Measurements from ENCODE around the gene KIAA0232. TPM values are rescaled to one million over a fixed set of nuclear protein-coding genes. Genes with fewer than 3 reads are reported as not detected.

Gene KIAA0232
- total RNA-seq, 1 donor from 2014 or later, result 28.1 TPM

DNA sequence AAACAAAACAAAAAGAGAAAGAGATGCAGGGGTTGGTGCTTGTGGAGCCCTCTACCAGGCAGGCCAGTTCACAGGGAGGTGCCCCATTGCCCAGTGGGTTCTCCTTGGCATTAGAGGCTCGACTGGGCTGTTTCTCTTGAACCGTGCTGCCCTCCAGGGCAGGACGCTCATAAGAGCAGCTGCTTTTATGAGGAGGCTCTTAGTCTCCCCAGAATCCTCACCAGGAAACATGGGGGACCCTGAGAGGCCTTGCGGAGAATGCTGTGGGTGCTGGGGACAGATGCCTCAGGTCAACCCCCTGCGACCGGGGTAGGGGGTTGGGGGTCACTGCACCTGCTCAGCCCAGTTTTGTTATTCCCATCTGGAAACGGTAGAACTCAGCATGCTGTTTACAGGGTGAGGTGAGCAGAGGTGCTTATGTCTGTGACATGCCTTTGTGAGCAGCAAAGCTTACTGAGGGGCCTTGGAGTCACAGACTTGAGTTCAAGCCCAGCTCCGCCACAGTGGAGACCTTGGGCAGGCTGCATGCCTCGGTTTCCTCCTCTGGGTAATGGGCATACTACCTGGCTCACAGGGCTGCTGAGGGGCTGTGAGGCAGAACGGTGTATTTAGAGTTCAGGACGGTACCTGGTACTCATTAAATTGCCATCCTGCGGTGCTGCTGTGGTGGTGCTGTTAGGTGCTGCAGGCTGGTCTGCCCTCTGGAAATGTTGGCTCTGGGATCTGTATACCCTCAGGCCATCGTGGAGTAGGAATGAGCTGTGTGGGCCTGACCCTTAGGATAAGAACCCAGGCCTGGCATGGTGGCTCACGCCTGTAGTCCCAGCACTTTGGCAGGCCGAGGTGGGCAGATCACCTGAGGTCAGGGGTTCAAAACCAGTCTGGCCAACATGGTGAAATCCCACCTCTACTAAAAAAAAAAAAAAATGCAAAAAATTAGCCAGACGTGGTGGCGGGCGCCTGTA, 132.8 kb downstream of the KIAA0232 start:
- TF ChIP-seq, protein P1, sequence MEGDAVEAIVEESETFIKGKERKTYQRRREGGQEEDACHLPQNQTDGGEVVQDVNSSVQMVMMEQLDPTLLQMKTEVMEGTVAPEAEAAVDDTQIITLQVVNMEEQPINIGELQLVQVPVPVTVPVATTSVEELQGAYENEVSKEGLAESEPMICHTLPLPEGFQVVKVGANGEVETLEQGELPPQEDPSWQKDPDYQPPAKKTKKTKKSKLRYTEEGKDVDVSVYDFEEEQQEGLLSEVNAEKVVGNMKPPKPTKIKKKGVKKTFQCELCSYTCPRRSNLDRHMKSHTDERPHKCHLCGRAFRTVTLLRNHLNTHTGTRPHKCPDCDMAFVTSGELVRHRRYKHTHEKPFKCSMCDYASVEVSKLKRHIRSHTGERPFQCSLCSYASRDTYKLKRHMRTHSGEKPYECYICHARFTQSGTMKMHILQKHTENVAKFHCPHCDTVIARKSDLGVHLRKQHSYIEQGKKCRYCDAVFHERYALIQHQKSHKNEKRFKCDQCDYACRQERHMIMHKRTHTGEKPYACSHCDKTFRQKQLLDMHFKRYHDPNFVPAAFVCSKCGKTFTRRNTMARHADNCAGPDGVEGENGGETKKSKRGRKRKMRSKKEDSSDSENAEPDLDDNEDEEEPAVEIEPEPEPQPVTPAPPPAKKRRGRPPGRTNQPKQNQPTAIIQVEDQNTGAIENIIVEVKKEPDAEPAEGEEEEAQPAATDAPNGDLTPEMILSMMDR (IDR thresholded peaks at IDR 0.05), result no peak
- Histone ChIP-seq H3K4me1 (peaks cover 75% of the 10 kb centered on the region), H3K27me3 (ENCODE audit: low read depth) (no peaks in the 10 kb centered on the region), H3K4me3 (no peak overlapping the region), H3K9me3 (no peaks in the 10 kb centered on the region), H3K36me3 (no peaks in the 10 kb centered on the region), H3K27ac (no peak overlapping the region)
- intact Hi-C loops (cut with DNase I), result no loop called here
- no peak for DNase-seq
- ATAC-seq, result no peak

DNA sequence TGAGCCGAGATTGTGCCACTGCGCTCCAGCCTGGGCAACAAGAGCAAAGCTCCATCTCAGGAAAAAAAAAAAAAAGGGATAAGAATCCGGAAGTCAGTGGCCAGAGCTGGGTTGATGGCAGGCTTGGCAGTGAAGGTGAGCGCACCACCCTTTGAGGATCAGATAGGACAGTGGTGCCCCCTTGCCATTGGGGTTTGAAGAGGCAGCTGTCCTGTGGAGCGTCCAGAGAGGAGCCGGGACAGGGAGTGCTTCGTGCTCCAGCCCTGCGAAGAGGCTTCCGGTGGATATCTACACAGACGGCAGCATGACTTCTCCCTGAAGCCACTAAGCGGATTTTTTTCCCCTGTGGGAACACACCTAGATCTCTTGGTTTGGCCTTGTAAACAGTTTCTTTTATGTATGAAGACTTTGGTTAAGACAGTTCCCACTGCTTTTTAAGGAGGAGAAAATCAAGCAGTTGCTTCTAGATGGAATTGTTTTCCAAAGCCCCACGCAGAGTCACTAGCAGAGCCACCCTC, 133.6 kb downstream of the KIAA0232 start:
- H3K27me3 ChIP-seq (ENCODE audit: low read depth), result no peaks in the 10 kb centered on the region
- peak overlapping the region; percentile 84 for H3K27ac ChIP-seq
- peaks cover 75% of the 10 kb centered on the region for H3K4me1 ChIP-seq
- intact Hi-C loops (cut with DNase I), result no loop called here
- no peak for ATAC-seq
- H3K9me3 ChIP-seq, result no peaks in the 10 kb centered on the region
- TF ChIP-seq, protein P1 (IDR thresholded peaks at IDR 0.05), result no peak
- H3K4me3 ChIP-seq, result peak overlapping the region; percentile 11
- no peaks in the 10 kb centered on the region for H3K36me3 ChIP-seq
- DNase-seq, result no peak

DNA sequence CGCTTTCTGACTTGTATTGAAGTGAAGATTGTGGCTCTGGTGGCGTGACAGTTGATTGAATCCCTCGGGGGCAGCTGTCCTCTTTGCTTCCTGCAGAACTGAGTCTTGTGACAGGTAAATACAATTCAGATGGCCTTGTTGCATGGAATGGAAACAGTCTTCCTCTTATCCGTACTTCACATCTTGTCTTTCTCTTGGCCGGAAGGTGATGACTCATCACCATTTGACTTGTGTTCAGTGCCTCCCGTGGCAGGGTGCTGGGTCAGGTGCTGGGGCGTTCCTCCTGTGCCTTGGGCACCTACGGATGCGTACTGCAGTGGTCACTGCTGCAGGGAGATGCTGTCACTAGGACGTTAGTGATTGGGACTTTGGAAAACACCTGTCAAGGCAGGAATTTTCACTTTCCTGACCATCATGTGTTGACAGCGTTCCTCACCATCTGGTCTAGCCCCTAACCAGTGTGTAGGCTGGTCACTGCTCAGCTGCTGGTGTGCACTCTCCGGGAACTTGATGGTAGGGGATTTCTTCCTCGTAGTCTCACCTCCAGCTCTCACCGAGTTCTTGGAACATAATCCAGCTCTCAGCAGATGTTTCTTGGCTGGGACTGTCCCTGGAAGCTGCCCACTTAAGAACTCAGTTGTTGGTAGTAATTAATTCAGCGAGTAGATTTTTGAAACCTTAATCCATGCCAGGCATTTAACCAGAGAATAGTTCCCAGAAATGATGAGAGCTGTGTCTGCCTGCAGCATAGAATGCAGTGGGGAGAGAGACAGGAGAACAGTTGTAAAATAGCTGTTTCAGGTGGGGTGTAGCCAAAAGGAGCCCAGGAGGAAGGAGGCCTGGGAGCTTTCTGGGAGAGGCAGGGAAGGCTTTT, 134.3 kb downstream of the KIAA0232 start:
- Histone ChIP-seq H3K36me3 (no peaks in the 10 kb centered on the region), H3K9me3 (no peaks in the 10 kb centered on the region), H3K4me1 (peaks cover 74% of the 10 kb centered on the region), H3K4me3 (peak overlapping the region; percentile 11), H3K27ac (peak overlapping the region; percentile 84), H3K27me3 (ENCODE audit: low read depth) (no peaks in the 10 kb centered on the region)
- peak; percentile 76 for DNase-seq
- TF ChIP-seq, protein P1 (IDR thresholded peaks at IDR 0.05), result no peak
- peak; percentile 36 to 43 for ATAC-seq
- intact Hi-C loops (cut with DNase I), result no loop called here

DNA sequence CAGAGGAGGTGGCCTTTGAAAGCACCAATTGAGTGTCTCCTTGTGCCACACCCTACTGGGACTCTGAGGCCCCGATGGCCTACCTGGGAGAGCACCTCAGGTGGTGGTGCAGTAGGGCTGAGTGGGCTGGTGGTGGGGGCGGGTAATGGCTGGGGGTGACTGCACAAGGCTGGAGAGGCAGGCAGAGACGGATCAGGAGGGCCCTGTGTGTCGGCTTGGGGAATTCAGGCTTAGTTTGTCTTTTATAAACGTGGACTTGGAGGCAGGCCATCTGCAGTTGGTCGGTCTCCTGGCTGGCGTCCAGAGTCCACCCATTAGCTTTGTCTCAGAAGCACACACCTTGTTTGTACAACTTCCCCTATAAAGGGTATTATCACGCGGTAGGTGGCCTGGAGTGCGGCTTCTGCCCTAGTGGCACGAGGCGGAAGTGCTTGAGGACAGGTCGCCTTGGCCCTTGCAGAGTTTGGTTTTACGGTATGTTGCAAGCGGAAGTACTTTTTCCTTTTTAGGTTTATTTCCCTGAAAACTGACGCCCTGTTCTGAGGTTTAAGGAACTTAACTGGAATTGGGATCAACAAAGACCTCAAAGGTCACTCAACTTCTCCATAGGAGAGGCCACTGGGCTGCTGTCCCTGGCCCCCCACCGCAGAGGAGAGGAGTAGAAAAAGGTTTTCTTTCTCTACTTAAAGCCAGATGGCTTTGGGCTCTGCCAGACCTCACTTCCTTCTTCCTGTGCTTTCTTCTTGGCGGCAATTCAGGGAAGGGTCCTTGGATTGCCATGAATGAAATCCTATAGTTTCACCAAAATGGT, 135.1 kb downstream of the KIAA0232 start:
- Histone ChIP-seq H3K27me3 (ENCODE audit: low read depth) (no peaks in the 10 kb centered on the region), H3K36me3 (no peaks in the 10 kb centered on the region), H3K27ac (peak overlapping the region; percentile 84), H3K9me3 (no peaks in the 10 kb centered on the region), H3K4me1 (peaks cover 71% of the 10 kb centered on the region), H3K4me3 (peak overlapping the region; percentile 11)
- intact Hi-C loops (cut with DNase I), result no loop called here
- ATAC-seq, result peak; percentile 87 to 89
- peak; percentile 93 for DNase-seq
- TF ChIP-seq, protein P1 (IDR thresholded peaks at IDR 0.05), result peak; percentile 67
